CD4-positive, CD25-positive, alpha-beta regulatory T cell (primary cell): ENCODE results near the gene FAM187B. TPM values are rescaled to one million over a fixed set of nuclear protein-coding genes. Genes with fewer than 3 reads are reported as not detected.
"Not testable (repeated sequence)": the region's sequence is repeated elsewhere in the genome, so short reads cannot be mapped to it uniquely, and the experiment has no call there.

Experiments used
- ATAC-seq, 2 donors: fragments of 150-1000 bp; cut with Tn5 transposase; one replicate each; pipeline ENCODE4 v1.10.0; 2021; ENCODE audit warnings: low read depth in 2 of 2, moderate number of reproducible peaks in 2 of 2, moderate library complexity in 1 of 2
- DNase-seq, 3 donors: peaks; one replicate each; pipeline versions ENCODE4 v3.0.0 to v3.0.0-alpha.2; 2012 to 2022; ENCODE audit warnings: mixed read lengths in 1 of 3
- H3K27ac ChIP-seq: one replicate; pipeline ENCODE4 v1.7.0; 2013; ENCODE audit warnings: mild to moderate bottlenecking, low read length; ENCODE audit not compliant: insufficient read depth, poor library complexity, severe bottlenecking
- H3K27me3 ChIP-seq: one replicate; pipeline ENCODE4 v1.7.0; 2013; ENCODE audit warnings: low read length; ENCODE audit not compliant: control insufficient read depth, insufficient read depth
- H3K36me3 ChIP-seq: one replicate; pipeline ENCODE4 v1.7.0; 2013; ENCODE audit warnings: mild to moderate bottlenecking, low read length, moderate library complexity; ENCODE audit not compliant: control insufficient read depth, insufficient read depth
- H3K4me1 ChIP-seq: 2 replicates; pipeline ENCODE4 v1.7.0; 2013; ENCODE audit warnings: mild to moderate bottlenecking, low read length; ENCODE audit not compliant: insufficient read depth, control insufficient read depth, poor library complexity, severe bottlenecking
- H3K4me3 ChIP-seq: one replicate; pipeline ENCODE4 v1.7.0; 2013; ENCODE audit warnings: low read depth, mild to moderate bottlenecking, low read length, moderate library complexity
- H3K9me3 ChIP-seq, 2 experiments: 1 replicate in 1 of 2; 2 replicates in 1 of 2; pipeline ENCODE4 v1.7.0; 2013; ENCODE audit warnings: low read length in 2 of 2, mild to moderate bottlenecking in 1 of 2, moderate library complexity in 1 of 2; ENCODE audit not compliant: control insufficient read depth in 2 of 2
- H3K27ac Mint-ChIP-seq, 3 donors: one replicate each; pipeline ENCODE4 v1.8.0; 2020 to 2022; ENCODE audit warnings: mild to moderate bottlenecking in 3 of 3, mixed read lengths in 3 of 3, moderate library complexity in 2 of 3
- H3K27me3 Mint-ChIP-seq: one replicate; pipeline ENCODE4 v1.8.0; 2022; ENCODE audit warnings: mild to moderate bottlenecking, mixed read lengths
- H3K36me3 Mint-ChIP-seq: one replicate; pipeline ENCODE4 v1.8.0; 2020; ENCODE audit warnings: mixed read lengths
- H3K4me1 Mint-ChIP-seq, 4 donors: one replicate each; pipeline ENCODE4 v1.8.0; 2020 to 2022; ENCODE audit warnings: mixed read lengths in 4 of 4, mild to moderate bottlenecking in 1 of 4
- H3K4me3 Mint-ChIP-seq, 4 donors: one replicate each; pipeline ENCODE4 v1.8.0; 2020 to 2022; ENCODE audit warnings: mild to moderate bottlenecking in 4 of 4, mixed read lengths in 4 of 4, moderate library complexity in 3 of 4
- H3K9me3 Mint-ChIP-seq, 7 donors: one replicate each; pipeline ENCODE4 v1.8.0; 2020 to 2022; ENCODE audit warnings: mixed read lengths in 7 of 7, mild to moderate bottlenecking in 3 of 7, moderate library complexity in 2 of 7
- polyA plus RNA-seq, 4 donors: library from polyadenylated mRNA; unstranded; fragments of 300-500 nt; fragmentation: Illumina TruSeq; gene quantifications; one replicate each; pipeline ENCODE4 v1.2.3, GENCODE V29; 2021
- total RNA-seq: library from RNA; stranded (reverse); gene quantifications from one replicate; pipeline ENCODE4 v1.2.3, GENCODE V29; 2022

Gene FAM187B
- total and polyA plus RNA-seq, 5 donors from 2014 or later = not detected

GRCh38 chr19:35224681-35225571 lies 3.6 kb downstream of the FAM187B start:
- ATAC-seq = no peak
- Mint-ChIP-seq H3K4me3 (no peak overlapping the region), H3K9me3 (no peaks in the 10 kb centered on the region), H3K27me3 (no peaks in the 10 kb centered on the region), H3K36me3 (peaks cover 3% of the 10 kb centered on the region), H3K27ac (peak overlapping the region in 1 of 3 donors; percentile 56), H3K4me1 (peaks cover 0 to 50% (median 19%) of the 10 kb centered on the region in 4 donors)
- no peaks in the 10 kb centered on the region for H3K9me3 ChIP-seq
- no peaks in the 10 kb centered on the region for H3K27me3 ChIP-seq
- H3K27ac ChIP-seq = no peak overlapping the region
- H3K4me1 ChIP-seq = peaks cover 23% of the 10 kb centered on the region
- no peak overlapping the region for H3K4me3 ChIP-seq
- peak in 1 of 3 donors; percentile 67 for DNase-seq
- no peaks in the 10 kb centered on the region for H3K36me3 ChIP-seq

GRCh38 chr19:35223862-35224505 lies 4.6 kb downstream of the FAM187B start:
- ATAC-seq (no peak), DNase-seq (no peak)
- Histone ChIP-seq H3K9me3 (peaks cover 0 to 2% of the 10 kb centered on the region in 2 experiments), H3K4me3 (no peak overlapping the region), H3K36me3 (no peaks in the 10 kb centered on the region), H3K4me1 (peaks cover 23% of the 10 kb centered on the region), H3K27ac (no peak overlapping the region), H3K27me3 (no peaks in the 10 kb centered on the region)
- peak overlapping the region in 1 of 4 donors; percentile 35 for H3K4me3 Mint-ChIP-seq
- H3K9me3 Mint-ChIP-seq = peaks cover 0 to 5% (median 0%) of the 10 kb centered on the region in 7 donors
- peak overlapping the region; percentile 64 to 82 (median 65) for H3K27ac Mint-ChIP-seq
- peaks cover 0 to 50% (median 21%) of the 10 kb centered on the region in 4 donors for H3K4me1 Mint-ChIP-seq
- H3K27me3 Mint-ChIP-seq = no peaks in the 10 kb centered on the region
- H3K36me3 Mint-ChIP-seq = peaks cover 3% of the 10 kb centered on the region

DNA sequence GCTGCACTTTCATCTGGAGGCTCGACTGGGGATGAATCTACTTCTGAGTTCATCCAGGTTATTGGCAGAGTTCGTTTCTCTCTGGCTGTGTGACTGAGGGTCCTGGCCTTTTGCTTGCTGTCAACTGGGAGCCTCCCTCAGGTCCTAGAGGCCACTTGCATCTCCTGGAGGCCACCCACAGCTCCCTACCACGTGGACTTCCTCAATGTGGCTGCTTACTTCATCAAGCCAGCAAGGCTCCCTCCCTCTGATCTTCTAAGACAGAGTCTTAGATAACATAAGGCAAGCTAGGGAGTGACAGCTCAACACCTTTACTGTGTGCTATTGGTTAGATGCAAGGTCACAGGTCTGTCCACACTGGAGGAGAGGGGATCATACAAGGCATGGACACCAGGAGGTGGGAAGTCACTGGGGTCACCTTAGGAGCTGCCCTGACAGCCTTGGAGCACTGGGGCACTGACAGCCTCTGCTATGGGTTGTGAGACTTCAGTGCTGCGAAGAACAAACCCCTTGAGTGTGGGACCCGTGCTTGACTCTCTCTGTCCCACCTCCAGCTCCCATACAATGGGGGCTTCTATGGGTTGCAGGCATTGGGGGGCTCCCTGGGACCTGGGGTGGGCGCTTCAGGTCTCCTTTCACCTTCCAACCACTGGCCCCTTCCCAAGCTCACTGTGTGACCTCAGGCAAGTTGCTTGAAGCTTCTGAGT lies 5.3 kb downstream of the FAM187B start:
- peak overlapping the region in 2 of 4 donors; percentile 65 to 74 for H3K4me3 Mint-ChIP-seq
- no peak for ATAC-seq
- H3K27ac Mint-ChIP-seq = peak overlapping the region; percentile 64 to 84 (median 82)

DNA sequence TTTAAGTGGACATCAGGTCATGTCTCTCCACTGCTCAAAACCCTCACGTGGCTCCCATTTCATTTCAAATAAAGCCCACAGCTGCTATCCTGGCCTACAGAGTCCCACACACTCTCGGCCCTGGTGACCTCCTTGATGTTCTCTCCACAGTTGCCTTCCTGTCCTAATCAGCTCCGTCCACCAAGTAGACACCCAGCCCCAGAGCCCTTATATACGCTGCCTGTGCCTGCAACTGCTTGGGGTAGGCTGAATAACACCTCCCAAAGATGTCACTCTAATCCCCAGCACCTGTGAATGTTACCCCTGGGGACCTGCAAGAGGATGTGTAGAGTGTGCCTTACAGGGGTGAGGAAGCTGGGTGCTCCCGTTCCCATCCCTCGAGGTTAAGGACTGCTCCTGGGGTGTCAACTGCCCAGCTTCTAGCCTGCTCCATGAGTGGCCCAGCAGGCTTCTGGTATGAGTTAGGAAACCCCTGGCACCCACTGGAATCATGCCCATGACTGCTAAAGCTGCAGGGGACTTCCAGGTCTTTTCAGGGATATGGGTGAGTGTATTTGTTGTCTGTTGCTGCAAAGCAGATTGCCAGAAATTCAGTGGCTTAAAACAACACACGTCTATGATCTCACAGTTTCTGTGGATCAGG lies 6.0 kb downstream of the FAM187B start:
- ATAC-seq = no peak

More for the DNA sequence above, 5.3 kb downstream of the FAM187B start:
- Mint-ChIP-seq H3K27me3 (no peaks in the 10 kb centered on the region), H3K36me3 (peaks cover 3% of the 10 kb centered on the region), H3K9me3 (peaks cover 0 to 6% (median 0%) of the 10 kb centered on the region in 7 donors), H3K4me1 (peaks cover 0 to 52% (median 21%) of the 10 kb centered on the region in 4 donors)
- no peak for DNase-seq
- H3K4me3 ChIP-seq = no peak overlapping the region
- peaks cover 0 to 3% of the 10 kb centered on the region in 2 experiments for H3K9me3 ChIP-seq
- peaks cover 23% of the 10 kb centered on the region for H3K4me1 ChIP-seq
- H3K36me3 ChIP-seq = no peaks in the 10 kb centered on the region
- H3K27me3 ChIP-seq = no peaks in the 10 kb centered on the region
- H3K27ac ChIP-seq = no peak overlapping the region

GRCh38 chr19:35220973-35221590 lies 7.5 kb downstream of the FAM187B start:
- H3K4me1 Mint-ChIP-seq = peaks cover 0 to 62% (median 24%) of the 10 kb centered on the region in 4 donors
- not testable (repeated sequence) for H3K9me3 Mint-ChIP-seq, H3K36me3 Mint-ChIP-seq, H3K27me3 ChIP-seq, H3K27ac ChIP-seq, H3K9me3 ChIP-seq, ATAC-seq, H3K27me3 Mint-ChIP-seq, H3K4me3 ChIP-seq, DNase-seq, H3K36me3 ChIP-seq
- H3K27ac Mint-ChIP-seq = peak overlapping the region in 2 of 3 donors; percentile 18 to 62
- H3K4me3 Mint-ChIP-seq = peak overlapping the region in 1 of 4 donors; percentile 7
- peaks cover 23% of the 10 kb centered on the region for H3K4me1 ChIP-seq

More for the DNA sequence above, 6.0 kb downstream of the FAM187B start:
- H3K27me3 ChIP-seq = no peaks in the 10 kb centered on the region
- H3K9me3 Mint-ChIP-seq = peaks cover 0 to 6% (median 0%) of the 10 kb centered on the region in 7 donors
- H3K4me3 Mint-ChIP-seq = no peak overlapping the region
- peaks cover 0 to 3% of the 10 kb centered on the region in 2 experiments for H3K9me3 ChIP-seq
- no peaks in the 10 kb centered on the region for H3K36me3 ChIP-seq
- peak overlapping the region; percentile 20 to 84 (median 82) for H3K27ac Mint-ChIP-seq
- no peak overlapping the region for H3K27ac ChIP-seq
- DNase-seq = no peak
- H3K4me1 Mint-ChIP-seq = peaks cover 0 to 55% (median 23%) of the 10 kb centered on the region in 4 donors
- H3K4me3 ChIP-seq = no peak overlapping the region
- H3K4me1 ChIP-seq = peaks cover 23% of the 10 kb centered on the region
- H3K36me3 Mint-ChIP-seq = peaks cover 3% of the 10 kb centered on the region
- no peaks in the 10 kb centered on the region for H3K27me3 Mint-ChIP-seq

DNA sequence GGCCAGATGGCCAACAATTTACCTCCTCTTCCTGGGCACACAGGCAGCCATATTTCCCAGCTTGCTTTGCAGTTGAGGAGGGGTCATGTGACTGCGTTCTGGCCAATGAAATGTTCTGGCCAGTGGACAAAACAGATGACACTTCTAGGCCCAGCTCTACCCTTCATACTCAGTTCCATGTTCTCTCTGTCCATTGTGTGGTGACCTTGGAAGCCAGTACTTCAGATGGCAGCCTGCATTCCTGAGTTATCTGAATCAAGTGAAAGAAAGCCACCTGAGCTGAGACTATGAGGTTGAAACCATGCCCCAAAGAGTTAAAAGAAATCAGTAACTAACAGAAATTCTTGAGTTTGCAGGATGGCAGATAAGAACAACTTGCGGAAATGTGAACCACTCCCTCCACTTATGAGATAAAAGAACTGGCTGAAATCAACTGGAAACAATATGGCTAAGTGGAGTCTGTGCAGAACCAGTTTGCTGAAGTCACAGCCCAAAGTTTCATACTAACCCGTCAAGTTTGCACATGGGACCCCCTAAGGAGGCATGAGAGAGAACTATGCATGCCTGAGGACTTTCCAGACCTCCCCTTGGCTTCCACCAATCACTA lies 8.1 kb downstream of the FAM187B start:
- Histone ChIP-seq H3K9me3 (peaks cover 0 to 3% of the 10 kb centered on the region in 2 experiments), H3K36me3 (no peaks in the 10 kb centered on the region), H3K27me3 (no peaks in the 10 kb centered on the region), H3K27ac (no peak overlapping the region), H3K4me1 (peaks cover 21% of the 10 kb centered on the region), H3K4me3 (no peak overlapping the region)
- peak overlapping the region in 2 of 4 donors; percentile 7 to 61 for H3K4me3 Mint-ChIP-seq
- peaks cover 0 to 6% (median 3%) of the 10 kb centered on the region in 7 donors for H3K9me3 Mint-ChIP-seq
- DNase-seq (peak in 1 of 3 donors; percentile 40), ATAC-seq (no peak)
- peaks cover 3% of the 10 kb centered on the region for H3K36me3 Mint-ChIP-seq
- peak overlapping the region in 1 of 3 donors; percentile 65 for H3K27ac Mint-ChIP-seq
- H3K27me3 Mint-ChIP-seq = no peaks in the 10 kb centered on the region
- peaks cover 0 to 62% (median 21%) of the 10 kb centered on the region in 4 donors for H3K4me1 Mint-ChIP-seq
